NCI-H187 treated with DMSO at 0.1 percent for 48 hours (cell line): ENCODE measurements around the gene PTCH1.

Source experiments
- DNase-seq: peaks from one replicate; lab custom pipeline; 2025; lab: John Stamatoyannopoulos, UW

The PTCH1 gene

GRCh38 chr9:95437559-95437958 is 79.2 kb downstream of the PTCH1 start:
- no peak for DNase-seq

GRCh38 chr9:95436416-95436815 is 80.4 kb downstream of the PTCH1 start:
- DNase-seq: no peak

GRCh38 chr9:95435074-95435728 is 81.6 kb downstream of the PTCH1 start:
- DNase-seq: no peak

- no peak for DNase-seq
These were observed 82.4 kb downstream of the PTCH1 start for GRCh38 chr9:95434116-95435073.

- no peak for DNase-seq
These were observed 83.5 kb downstream of the PTCH1 start for GRCh38 chr9:95433096-95433819.

GRCh38 chr9:95431286-95431685 is 85.5 kb downstream of the PTCH1 start:
- DNase-seq: no peak

GRCh38 chr9:95429948-95430620 is 86.7 kb downstream of the PTCH1 start:
- no peak for DNase-seq

- DNase-seq: no peak
These were observed 87.7 kb downstream of the PTCH1 start for GRCh38 chr9:95429096-95429495.

- no peak for DNase-seq
These were observed 90.7 kb downstream of the PTCH1 start for GRCh38 chr9:95425910-95426551.

- DNase-seq: no peak
These were observed 94.1 kb downstream of the PTCH1 start for GRCh38 chr9:95422650-95423049.

GRCh38 chr9:95420518-95420917 is 96.3 kb downstream of the PTCH1 start:
- no peak for DNase-seq

GRCh38 chr9:95419444-95419843 is 97.3 kb downstream of the PTCH1 start:
- no peak for DNase-seq

GRCh38 chr9:95415158-95415557 is 101.6 kb downstream of the PTCH1 start:
- DNase-seq: no peak

- no peak for DNase-seq
These were observed 103.0 kb downstream of the PTCH1 start for GRCh38 chr9:95413793-95414192.

GRCh38 chr9:95411054-95411892 is 105.5 kb downstream of the PTCH1 start:
- DNase-seq: no peak

- DNase-seq: no peak
These were observed 106.9 kb downstream of the PTCH1 start for GRCh38 chr9:95409650-95410426.

- no peak for DNase-seq
These were observed 109.2 kb downstream of the PTCH1 start for GRCh38 chr9:95407524-95407923.

GRCh38 chr9:95406121-95406520 is 110.7 kb downstream of the PTCH1 start:
- no peak for DNase-seq

- no peak for DNase-seq
These were observed 117.5 kb downstream of the PTCH1 start for GRCh38 chr9:95399261-95399660.
